ENCODE results near the gene SH3RF2.

DNA sequence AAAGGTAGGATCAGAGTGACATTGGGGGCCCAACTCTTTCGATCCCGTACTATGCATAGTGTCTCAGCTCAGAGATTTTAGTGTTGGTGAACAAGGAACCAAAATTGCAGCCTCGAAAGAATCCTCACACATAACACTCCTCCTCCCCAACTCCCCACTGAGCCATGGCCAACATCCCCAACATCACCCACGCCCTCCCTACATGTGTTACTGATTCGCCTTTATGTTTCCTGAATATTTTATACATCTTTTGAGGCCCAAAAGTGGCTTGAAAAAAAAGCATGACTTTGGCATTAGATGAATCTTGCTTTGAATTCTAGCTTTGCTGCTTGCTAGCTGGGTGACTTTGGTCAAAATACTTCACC, 123.8 kb downstream of the SH3RF2 start:
- TF ChIP-seq SIN3A (IDR thresholded peaks at IDR 0.05; ENCODE audit: borderline replicate concordance, insufficient read depth, low read length) (no peak), POLR2AphosphoS5 (IDR thresholded peaks at IDR 0.05; ENCODE audit: low read depth, low read length) (no peak), TAF1 (IDR thresholded peaks at IDR 0.05; ENCODE audit: borderline replicate concordance, insufficient read depth, low read length) (no peak), FOXP2 (optimal IDR thresholded peaks at IDR 0.05; ENCODE audit: borderline replicate concordance, extremely low read depth, extremely low read length, insufficient read depth) (no peak)
- TF ChIP-seq, protein P1, sequence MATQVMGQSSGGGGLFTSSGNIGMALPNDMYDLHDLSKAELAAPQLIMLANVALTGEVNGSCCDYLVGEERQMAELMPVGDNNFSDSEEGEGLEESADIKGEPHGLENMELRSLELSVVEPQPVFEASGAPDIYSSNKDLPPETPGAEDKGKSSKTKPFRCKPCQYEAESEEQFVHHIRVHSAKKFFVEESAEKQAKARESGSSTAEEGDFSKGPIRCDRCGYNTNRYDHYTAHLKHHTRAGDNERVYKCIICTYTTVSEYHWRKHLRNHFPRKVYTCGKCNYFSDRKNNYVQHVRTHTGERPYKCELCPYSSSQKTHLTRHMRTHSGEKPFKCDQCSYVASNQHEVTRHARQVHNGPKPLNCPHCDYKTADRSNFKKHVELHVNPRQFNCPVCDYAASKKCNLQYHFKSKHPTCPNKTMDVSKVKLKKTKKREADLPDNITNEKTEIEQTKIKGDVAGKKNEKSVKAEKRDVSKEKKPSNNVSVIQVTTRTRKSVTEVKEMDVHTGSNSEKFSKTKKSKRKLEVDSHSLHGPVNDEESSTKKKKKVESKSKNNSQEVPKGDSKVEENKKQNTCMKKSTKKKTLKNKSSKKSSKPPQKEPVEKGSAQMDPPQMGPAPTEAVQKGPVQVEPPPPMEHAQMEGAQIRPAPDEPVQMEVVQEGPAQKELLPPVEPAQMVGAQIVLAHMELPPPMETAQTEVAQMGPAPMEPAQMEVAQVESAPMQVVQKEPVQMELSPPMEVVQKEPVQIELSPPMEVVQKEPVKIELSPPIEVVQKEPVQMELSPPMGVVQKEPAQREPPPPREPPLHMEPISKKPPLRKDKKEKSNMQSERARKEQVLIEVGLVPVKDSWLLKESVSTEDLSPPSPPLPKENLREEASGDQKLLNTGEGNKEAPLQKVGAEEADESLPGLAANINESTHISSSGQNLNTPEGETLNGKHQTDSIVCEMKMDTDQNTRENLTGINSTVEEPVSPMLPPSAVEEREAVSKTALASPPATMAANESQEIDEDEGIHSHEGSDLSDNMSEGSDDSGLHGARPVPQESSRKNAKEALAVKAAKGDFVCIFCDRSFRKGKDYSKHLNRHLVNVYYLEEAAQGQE (IDR thresholded peaks at IDR 0.05; ENCODE audit: insufficient read depth in 1 of 2, low read depth in 2 of 2, low read length in 2 of 2) = no peak
